HepG2 (cell line): ENCODE results near the gene SNX30. TPM values are rescaled to one million over a fixed set of nuclear protein-coding genes. Genes with fewer than 3 reads are reported as not detected.

Source experiments
- ATAC-seq: fragments of 200-7000 bp; cut with Tn5 transposase; 3 replicates; pipeline ENCODE4 v1.9.1; 2020; ENCODE audit warnings: mild to moderate bottlenecking, moderate library complexity
- BruUV-seq: library from RNA; stranded (reverse); fragments of 400-500 nt; replicated peaks from 2 replicates; lab custom pipeline; 2021; lab: Mats Ljungman, UMichigan
- CTCF ChIA-PET: fragments of 300-600 bp; formaldehyde crosslinking; extraction: SDS; loops from one replicate; lab custom pipeline; 2021; ENCODE audit warnings: low total read pairs, inconsistent platforms, low intra/inter-chr PET ratio; lab: Yijun Ruan, JAX
- POLR2A ChIA-PET: fragments of 350-600 bp; sonication (Branson Sonifier 250); formaldehyde crosslinking; loops from one replicate; lab custom pipeline; 2020; ENCODE audit warnings: antibody characterized with exemption, inconsistent platforms; lab: Yijun Ruan, JAX
- DNase-seq: peaks from one replicate; pipeline ENCODE4 v3.0.0-alpha.2; 2015; ENCODE audit warnings: low spot score
- FAIRE-seq: peaks from 3 replicates; lab custom pipeline; 2011; peaks lifted over from hg19 to GRCh38; lab: Jason Lieb, UNC
- H2AFZ ChIP-seq: one replicate; pipeline ENCODE4 v1.6.1; 2011; ENCODE audit warnings: low read length, inconsistent platforms
- H3K27ac ChIP-seq: fragments of 300-600 bp; 3 replicates; pipeline ENCODE4 v1.8.0; 2011; ENCODE audit warnings: mixed run types, mild to moderate bottlenecking, mixed read lengths, low read length, inconsistent platforms; ENCODE audit not compliant: insufficient read depth; ENCODE audit errors: extremely low read length
- H3K27me3 ChIP-seq, 2 experiments: fragments of 200-600 bp in 1 of 2; 2 replicates in 1 of 2; 3 replicates in 1 of 2; pipeline versions ENCODE4 v1.6.0 to v1.8.0; 2011; ENCODE audit warnings: low read length in 2 of 2, mild to moderate bottlenecking in 2 of 2, moderate library complexity in 2 of 2, inconsistent platforms in 1 of 2; ENCODE audit not compliant: insufficient read depth in 2 of 2, control insufficient read depth in 1 of 2
- H3K36me3 ChIP-seq, 2 experiments: fragments of 200-600 bp in 1 of 2; replicated peaks in 1 of 2; 2 replicates in 1 of 2; 3 replicates in 1 of 2; pipeline versions ENCODE4 v1.5.1 to v1.8.0; 2011; ENCODE audit warnings: low read length in 2 of 2, inconsistent platforms in 1 of 2; ENCODE audit not compliant: insufficient read depth in 2 of 2, control insufficient read depth in 1 of 2
- H3K4me1 ChIP-seq: 2 replicates; pipeline ENCODE4 v1.5.1; 2012; ENCODE audit warnings: low read length, inconsistent platforms; ENCODE audit not compliant: insufficient read depth
- H3K4me2 ChIP-seq: 2 replicates; pipeline ENCODE4 v1.6.0; 2011; ENCODE audit warnings: low read depth, low read length, inconsistent platforms
- H3K4me3 ChIP-seq, 3 experiments: fragments of 200-600 bp in 1 of 3; sonication (generic), shearing (Covaris generic) in 1 of 3; replicated peaks in 1 of 3; 2 replicates each; pipeline ENCODE4 v1.5.1; 2011 to 2016; ENCODE audit warnings: low read length in 3 of 3, inconsistent platforms in 2 of 3, low read depth in 2 of 3, mild to moderate bottlenecking in 2 of 3, control low read depth in 1 of 3, mixed read lengths in 1 of 3; ENCODE audit not compliant: insufficient read depth in 1 of 3
- H3K79me2 ChIP-seq: one replicate; pipeline ENCODE4 v1.6.1; 2011; ENCODE audit warnings: low read length, inconsistent platforms; ENCODE audit not compliant: insufficient read depth
- H3K9ac ChIP-seq: 2 replicates; pipeline ENCODE4 v1.6.0; 2011; ENCODE audit warnings: mild to moderate bottlenecking, low read depth, low read length, inconsistent platforms; ENCODE audit not compliant: insufficient read depth
- H3K9me3 ChIP-seq: 2 replicates; pipeline ENCODE4 v1.5.1; 2012; ENCODE audit warnings: mild to moderate bottlenecking, low read length
- H4K20me1 ChIP-seq: 2 replicates; pipeline ENCODE4 v1.6.0; 2011; ENCODE audit warnings: inconsistent platforms, mild to moderate bottlenecking, low read length, moderate library complexity; ENCODE audit not compliant: insufficient read depth
- ADNP ChIP-seq: sonication (generic); formaldehyde crosslinking; IDR thresholded peaks from 2 replicates; pipeline ENCODE4 v1.4.0; 2020; ENCODE audit warnings: missing genetic modification reagents
- CAMTA2 ChIP-seq: sonication (generic); formaldehyde crosslinking; IDR thresholded peaks from 2 replicates; pipeline ENCODE4 v1.4.0; 2020; ENCODE audit warnings: mild to moderate bottlenecking, missing genetic modification reagents, borderline replicate concordance
- FOXM1 ChIP-seq: sonication (generic); formaldehyde crosslinking; IDR thresholded peaks from 2 replicates; pipeline ENCODE4 v1.5.0; 2020; ENCODE audit warnings: missing genetic modification reagents
- GTF2F1 ChIP-seq: fragments of 150-350 bp; IDR thresholded peaks from 2 replicates; pipeline ENCODE4 v1.6.1; 2014; ENCODE audit warnings: low read length
- HES4 ChIP-seq: sonication (generic); formaldehyde crosslinking; IDR thresholded peaks from 2 replicates; pipeline ENCODE4 v1.9.0; 2021; ENCODE audit warnings: mild to moderate bottlenecking, missing genetic modification reagents, borderline replicate concordance
- KDM2A ChIP-seq: sonication (generic); formaldehyde crosslinking; IDR thresholded peaks from 2 replicates; pipeline ENCODE4 v1.4.0; 2020; ENCODE audit warnings: low read depth, missing genetic modification reagents, borderline replicate concordance
- NBN ChIP-seq: fragments of 450-650 bp; conservative IDR thresholded peaks from 2 replicates; pipeline ENCODE4 v1.6.1; 2017
- NCOR1 ChIP-seq: fragments of 200-600 bp; sonication (generic); IDR thresholded peaks from 2 replicates; pipeline ENCODE4 v1.7.0; 2017; ENCODE audit warnings: antibody characterized with exemption, low read length, borderline replicate concordance
- NFYB ChIP-seq: sonication (generic); formaldehyde crosslinking; IDR thresholded peaks from 2 replicates; pipeline ENCODE4 v1.4.0; 2020; ENCODE audit warnings: missing genetic modification reagents
- NR2F2 ChIP-seq: IDR thresholded peaks from 2 replicates; pipeline ENCODE4 v1.6.1; 2012; ENCODE audit warnings: low read depth, inconsistent platforms, borderline replicate concordance
- PPARG ChIP-seq: conservative IDR thresholded peaks from 2 replicates; pipeline ENCODE4 v1.6.1; 2016; ENCODE audit warnings: missing biosample characterization, missing genetic modification reagents
- ZNF343 ChIP-seq: sonication (generic); formaldehyde crosslinking; IDR thresholded peaks from 2 replicates; pipeline ENCODE4 v1.4.0; 2020; ENCODE audit warnings: mild to moderate bottlenecking, missing genetic modification reagents
- ZNF383 ChIP-seq: sonication (generic); formaldehyde crosslinking; IDR thresholded peaks from 2 replicates; pipeline ENCODE4 v1.4.0; 2020; ENCODE audit warnings: missing genetic modification reagents, mild to moderate bottlenecking, borderline replicate concordance
- ZSCAN12 ChIP-seq: sonication (generic); formaldehyde crosslinking; IDR thresholded peaks from 2 replicates; pipeline ENCODE4 v1.9.0; 2021; ENCODE audit warnings: mild to moderate bottlenecking, missing genetic modification reagents
- WGBS: methylation state at CpG from one replicate; pipeline ENCODE4 v1.1.6; 2017; ENCODE audit warnings: low lambda C conversion rate; 5-methylcytosine and 5-hydroxymethylcytosine counted together
- in situ Hi-C: cut with HindIII; loops from 2 replicates; pipeline ENCODE4 v1.10.0; 2017; ENCODE audit warnings: low pct_unique_long_range_greater_than_20kb; ENCODE audit not compliant: extremely low pct_ligation_motif_present
- intact Hi-C: fragments of 100-400 bp; cut with micrococcal nuclease; formaldehyde crosslinking; loops from one replicate; pipeline ENCODE4 v1.10.0; 2022; ENCODE audit not compliant: unreplicated experiment
- polyA plus RNA-seq, 8 experiments: library from polyadenylated mRNA; depleted of rRNA in 3 of 8; stranded (reverse) in 7 of 8; unstranded in 1 of 8; fragments of >200 nt; fragmentation: Illumina TruSeq in 4 of 8; extraction: Trizol in 4 of 8; gene quantifications; 2 replicates each; pipeline versions ENCODE4 v1.2.1 to v1.2.3, GENCODE V29; 2011 to 2016; ENCODE audit warnings: low read depth in 4 of 8, missing spikeins in 1 of 8, mixed read lengths in 1 of 8; ENCODE audit not compliant: insufficient read depth in 1 of 8
- total RNA-seq, 5 experiments: library from RNA; depleted of rRNA; stranded (reverse); fragments of >200 nt; fragmentation: Illumina TruSeq; extraction: Trizol; gene quantifications; 2 replicates each; pipeline ENCODE4 v1.2.3, GENCODE V29; 2016; ENCODE audit warnings: low read depth in 1 of 5
- TF ChIP-seq, protein P1 (sequence below): sonication (generic); formaldehyde crosslinking; IDR thresholded peaks from 2 replicates; pipeline ENCODE4 v1.4.0; 2020; ENCODE audit warnings: missing genetic modification reagents; ENCODE audit errors: not compliant biosample characterization

The SNX30 gene
- total and polyA plus RNA-seq, 2 of the 13 experiments (the other 11 are each of a cell fraction or from before 2014, with no cell fraction given): 4.4 to 12.4 TPM

DNA sequence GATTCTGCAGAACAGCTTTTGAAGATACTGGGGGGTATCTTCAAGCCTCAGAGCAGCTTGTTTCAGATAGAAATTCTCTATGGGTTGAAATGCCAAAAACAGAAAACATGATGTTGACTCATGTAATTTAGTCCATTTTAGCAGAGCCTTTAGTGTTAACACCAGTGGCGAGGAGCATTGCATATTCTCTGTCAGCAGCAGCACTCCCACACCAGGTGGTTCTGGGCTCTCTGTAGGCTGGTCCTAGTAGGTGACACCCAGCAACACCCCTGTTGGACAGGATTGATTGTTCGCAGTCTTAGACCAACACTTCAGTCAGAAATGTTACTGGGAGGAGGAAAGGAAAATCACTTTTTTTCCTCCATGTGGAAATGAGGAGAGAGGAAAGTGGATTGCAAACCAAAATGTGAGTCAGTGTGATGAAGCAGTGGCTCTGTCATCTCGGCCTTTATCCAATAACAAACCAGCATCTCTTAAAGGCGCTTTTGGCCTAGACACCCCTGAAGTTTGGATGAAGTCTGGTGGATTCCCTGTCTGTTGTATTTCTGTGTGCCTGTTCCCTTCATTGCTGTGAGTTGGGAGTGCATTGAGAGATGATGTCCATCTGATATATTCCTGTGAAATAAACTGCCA lies 123.3 kb downstream of the SNX30 start:
- no peak for ATAC-seq

DNA sequence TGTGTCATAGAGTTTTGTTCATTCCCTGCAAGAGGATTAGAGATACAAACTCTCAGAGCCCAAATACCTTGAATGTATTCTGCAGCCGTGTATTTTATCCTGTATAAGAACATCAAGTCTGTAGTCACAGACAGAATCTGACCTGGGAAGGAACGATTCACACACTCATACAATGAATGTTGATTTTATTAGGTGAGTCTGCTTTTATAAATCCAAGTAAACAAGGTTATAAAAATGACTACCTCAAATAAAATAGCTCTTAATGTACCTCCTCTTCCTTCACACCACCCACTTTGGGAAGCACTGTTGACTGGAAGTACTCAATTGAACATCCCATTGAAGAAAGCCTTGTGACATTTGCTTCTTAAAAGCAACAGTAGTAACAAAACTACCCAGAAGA lies 128.2 kb downstream of the SNX30 start:
- no peak for ATAC-seq
- intact Hi-C loops: no loop called here
- no peak for TF ChIP-seq HES4
- TF ChIP-seq ZNF383 (CRISPR knock-in tag): no peak
- no peak for TF ChIP-seq KDM2A (CRISPR knock-in tag)
- TF ChIP-seq CAMTA2 (CRISPR knock-in tag): no peak
- TF ChIP-seq NBN: no peak
- no peak for TF ChIP-seq PPARG
- no peak for TF ChIP-seq FOXM1 (CRISPR knock-in tag)
- no peak for TF ChIP-seq NFYB (CRISPR knock-in tag)
- TF ChIP-seq ZSCAN12: no peak
- no peak for TF ChIP-seq NCOR1
- no peak for TF ChIP-seq ZNF343 (CRISPR knock-in tag)
- TF ChIP-seq, protein P1, sequence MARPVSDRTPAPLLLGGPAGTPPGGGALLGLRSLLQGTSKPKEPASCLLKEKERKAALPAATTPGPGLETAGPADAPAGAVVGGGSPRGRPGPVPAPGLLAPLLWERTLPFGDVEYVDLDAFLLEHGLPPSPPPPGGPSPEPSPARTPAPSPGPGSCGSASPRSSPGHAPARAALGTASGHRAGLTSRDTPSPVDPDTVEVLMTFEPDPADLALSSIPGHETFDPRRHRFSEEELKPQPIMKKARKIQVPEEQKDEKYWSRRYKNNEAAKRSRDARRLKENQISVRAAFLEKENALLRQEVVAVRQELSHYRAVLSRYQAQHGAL (CRISPR knock-in tag): no peak
- no peak for TF ChIP-seq NR2F2
- no peak for TF ChIP-seq GTF2F1
- TF ChIP-seq, all 625 proteins: peak for 0
- ChIA-PET CTCF (no interaction called here), POLR2A (no interaction called here)
- no peaks in the 10 kb centered on the region for H3K79me2 ChIP-seq
- no peaks in the 10 kb centered on the region; a peak in 2 of 5 replicates for H3K36me3 ChIP-seq
- FAIRE-seq (no peak), DNase-seq (no peak)
- H3K9me3 ChIP-seq: no peaks in the 10 kb centered on the region
- H3K4me1 ChIP-seq: no peaks in the 10 kb centered on the region
- H3K9ac ChIP-seq: no peak overlapping the region
- no peak overlapping the region for H3K27ac ChIP-seq
- no peak overlapping the region for H3K4me3 ChIP-seq
- no peaks in the 10 kb centered on the region for H3K27me3 ChIP-seq
- H3K4me2 ChIP-seq: no peak overlapping the region
- no TSS peak for BruUV-seq
- in situ Hi-C loops: no loop called here
- 90% methylated on average over 2 of the region's 2 CpGs for WGBS
- H4K20me1 ChIP-seq: no peaks in the 10 kb centered on the region
- H2AFZ ChIP-seq: no peak overlapping the region

More for the DNA sequence above, 123.3 kb downstream of the SNX30 start:
- BruUV-seq: no TSS peak
- peaks cover 0 to 3% of the 10 kb centered on the region in 2 experiments; a peak in 2 of 5 replicates for H3K36me3 ChIP-seq
- H3K4me2 ChIP-seq: no peak overlapping the region
- in situ Hi-C loops: no loop called here
- FAIRE-seq: no peak
- H3K27ac ChIP-seq: no peak overlapping the region
- H3K4me3 ChIP-seq: no peak overlapping the region
- WGBS: 94% methylated on average over 4 of the region's 4 CpGs
- ChIA-PET CTCF (no interaction called here), POLR2A (no interaction called here)
- no peak for TF ChIP-seq ADNP (CRISPR knock-in tag)
- no peaks in the 10 kb centered on the region for H3K79me2 ChIP-seq
- no peaks in the 10 kb centered on the region for H3K27me3 ChIP-seq
- no peak overlapping the region for H3K9ac ChIP-seq
- H3K4me1 ChIP-seq: peaks cover 21% of the 10 kb centered on the region
- no peak overlapping the region for H2AFZ ChIP-seq
- no peak for DNase-seq
- intact Hi-C loops: no loop called here
- no peaks in the 10 kb centered on the region for H3K9me3 ChIP-seq
- H4K20me1 ChIP-seq: no peaks in the 10 kb centered on the region
